T1000 (cell line): ENCODE data around the gene DLG3.

Experiments used
- DNase-seq: peaks from one replicate; lab custom pipeline; 2025; ENCODE audit warnings: mixed read lengths; lab: John Stamatoyannopoulos, UW

Gene DLG3

GRCh38 chrX:70525733-70526132, 81.1 kb downstream of the DLG3 start:
- no peak for DNase-seq

- no peak for DNase-seq
These were observed 82.4 kb downstream of the DLG3 start for GRCh38 chrX:70527053-70527452.

DNA sequence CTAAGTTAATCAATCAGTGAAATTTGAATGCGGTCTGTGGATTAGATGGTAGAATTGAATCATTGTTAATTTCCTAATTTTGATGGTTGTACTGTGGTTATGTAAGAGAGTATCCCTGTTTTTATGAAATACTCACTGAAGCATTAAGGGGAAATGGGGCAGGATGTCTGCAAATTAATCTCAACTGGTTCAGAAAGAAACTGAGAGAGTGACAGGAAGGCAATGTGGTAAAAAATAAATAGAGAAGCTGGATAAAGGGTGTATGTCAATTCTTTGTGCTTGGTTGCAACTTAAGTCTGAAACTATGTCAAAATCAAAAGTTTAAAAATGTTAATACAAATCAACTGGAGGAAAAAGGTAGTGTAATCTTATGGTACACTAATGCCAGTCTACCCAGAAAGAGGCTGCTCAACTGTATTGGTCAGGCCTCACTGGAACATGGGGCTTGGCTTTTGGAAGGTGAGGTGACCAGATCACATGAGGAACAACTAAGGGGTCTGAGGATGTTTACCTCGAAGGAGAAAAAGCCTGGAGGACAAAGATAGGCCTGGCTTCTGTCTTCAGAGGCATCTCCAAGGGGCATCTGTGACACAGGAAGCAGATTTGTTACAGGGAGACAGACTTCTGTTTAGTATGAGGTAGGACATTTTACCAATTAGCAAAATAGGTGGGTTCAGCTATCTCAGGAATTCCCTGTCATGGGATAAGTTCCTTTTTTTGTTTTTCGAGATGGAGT, 83.1 kb downstream of the DLG3 start:
- DNase-seq: no peak

- DNase-seq: no peak
These were observed 90.6 kb downstream of the DLG3 start for GRCh38 chrX:70535198-70535597.

GRCh38 chrX:70549429-70549828, 104.8 kb downstream of the DLG3 start:
- DNase-seq: no peak

DNA sequence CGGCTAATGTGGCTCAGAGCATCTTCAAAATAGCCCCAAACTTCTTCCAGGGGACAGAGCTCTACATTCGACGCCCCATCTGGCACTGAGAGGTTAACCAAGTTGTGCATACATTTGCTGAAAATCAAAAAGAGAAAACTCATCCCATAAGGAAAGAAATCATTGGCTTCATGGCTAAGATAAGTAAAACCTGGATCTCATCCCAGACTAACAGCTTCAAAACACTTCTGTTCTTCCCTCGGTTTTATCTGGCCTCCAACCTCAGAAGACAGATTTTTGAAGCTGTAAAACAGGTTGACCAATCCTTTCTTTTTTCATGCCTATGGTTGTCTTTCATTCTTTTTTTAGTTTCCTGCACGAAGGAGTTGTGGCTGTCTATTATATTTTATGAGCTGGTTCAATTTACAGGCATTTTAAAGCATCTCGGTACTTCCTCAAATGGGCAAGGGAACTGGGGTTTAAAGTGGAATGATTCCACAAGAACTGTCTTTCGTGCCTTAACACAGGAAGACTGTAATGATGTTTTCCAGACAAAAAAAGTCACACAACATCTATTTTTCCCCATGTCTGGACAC, 107.6 kb downstream of the DLG3 start:
- no peak for DNase-seq

- DNase-seq: no peak
These were observed 108.9 kb downstream of the DLG3 start for GRCh38 chrX:70553516-70553915.

DNA sequence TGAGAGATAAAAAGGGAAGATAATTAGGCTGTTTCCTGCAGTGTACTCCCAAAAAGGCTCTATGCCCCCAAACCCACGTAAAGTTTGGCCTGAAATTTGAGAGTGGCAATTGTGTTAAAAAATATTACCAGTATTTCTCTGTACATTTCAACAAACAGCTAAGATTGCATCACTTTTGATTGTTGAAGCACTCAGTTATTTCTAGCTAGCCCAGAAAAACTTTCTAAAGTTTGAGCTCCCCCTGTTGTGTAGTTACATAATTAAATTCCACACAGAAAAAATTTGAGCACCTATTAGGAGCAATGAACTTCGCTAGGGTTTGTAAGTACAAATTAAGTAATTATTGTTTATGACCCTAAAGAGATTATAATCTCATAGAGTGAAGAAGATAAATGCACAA, 109.4 kb downstream of the DLG3 start:
- no peak for DNase-seq

DNA sequence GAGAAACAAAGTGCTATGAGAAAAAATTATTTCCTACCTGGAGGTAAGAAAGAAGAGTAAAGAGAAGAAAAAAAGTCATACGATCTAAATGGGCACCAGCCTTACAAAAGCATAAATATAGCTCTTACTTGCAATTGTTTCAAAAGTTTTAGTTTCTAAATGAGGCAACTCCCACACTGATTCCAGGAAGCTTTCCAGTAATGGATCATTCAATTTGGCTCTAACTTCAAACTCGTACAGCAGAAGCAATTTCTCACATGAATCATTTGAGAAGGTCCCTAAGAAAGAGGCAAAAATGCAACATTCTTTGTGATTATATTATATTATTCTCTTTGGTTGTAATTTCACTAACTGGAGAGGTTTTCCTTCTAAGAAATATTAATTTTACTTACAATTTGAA, 109.9 kb downstream of the DLG3 start:
- DNase-seq: no peak

- DNase-seq: no peak
These were observed 110.3 kb downstream of the DLG3 start for GRCh38 chrX:70554948-70555347.
